SIG-M5 treated with dmso at 0.1 percent for 504 hours (cell line): ENCODE data around the gene FEM1C.
A peak's percentile ranks its signal among the peaks of the same experiment; 100 is the strongest.

Experiments
- DNase-seq: peaks from one replicate; lab custom pipeline; 2025; ENCODE audit not compliant: unreplicated experiment; lab: John Stamatoyannopoulos, UW

FEM1C gene, protein sequence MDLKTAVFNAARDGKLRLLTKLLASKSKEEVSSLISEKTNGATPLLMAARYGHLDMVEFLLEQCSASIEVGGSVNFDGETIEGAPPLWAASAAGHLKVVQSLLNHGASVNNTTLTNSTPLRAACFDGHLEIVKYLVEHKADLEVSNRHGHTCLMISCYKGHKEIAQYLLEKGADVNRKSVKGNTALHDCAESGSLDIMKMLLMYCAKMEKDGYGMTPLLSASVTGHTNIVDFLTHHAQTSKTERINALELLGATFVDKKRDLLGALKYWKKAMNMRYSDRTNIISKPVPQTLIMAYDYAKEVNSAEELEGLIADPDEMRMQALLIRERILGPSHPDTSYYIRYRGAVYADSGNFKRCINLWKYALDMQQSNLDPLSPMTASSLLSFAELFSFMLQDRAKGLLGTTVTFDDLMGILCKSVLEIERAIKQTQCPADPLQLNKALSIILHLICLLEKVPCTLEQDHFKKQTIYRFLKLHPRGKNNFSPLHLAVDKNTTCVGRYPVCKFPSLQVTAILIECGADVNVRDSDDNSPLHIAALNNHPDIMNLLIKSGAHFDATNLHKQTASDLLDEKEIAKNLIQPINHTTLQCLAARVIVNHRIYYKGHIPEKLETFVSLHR

DNA sequence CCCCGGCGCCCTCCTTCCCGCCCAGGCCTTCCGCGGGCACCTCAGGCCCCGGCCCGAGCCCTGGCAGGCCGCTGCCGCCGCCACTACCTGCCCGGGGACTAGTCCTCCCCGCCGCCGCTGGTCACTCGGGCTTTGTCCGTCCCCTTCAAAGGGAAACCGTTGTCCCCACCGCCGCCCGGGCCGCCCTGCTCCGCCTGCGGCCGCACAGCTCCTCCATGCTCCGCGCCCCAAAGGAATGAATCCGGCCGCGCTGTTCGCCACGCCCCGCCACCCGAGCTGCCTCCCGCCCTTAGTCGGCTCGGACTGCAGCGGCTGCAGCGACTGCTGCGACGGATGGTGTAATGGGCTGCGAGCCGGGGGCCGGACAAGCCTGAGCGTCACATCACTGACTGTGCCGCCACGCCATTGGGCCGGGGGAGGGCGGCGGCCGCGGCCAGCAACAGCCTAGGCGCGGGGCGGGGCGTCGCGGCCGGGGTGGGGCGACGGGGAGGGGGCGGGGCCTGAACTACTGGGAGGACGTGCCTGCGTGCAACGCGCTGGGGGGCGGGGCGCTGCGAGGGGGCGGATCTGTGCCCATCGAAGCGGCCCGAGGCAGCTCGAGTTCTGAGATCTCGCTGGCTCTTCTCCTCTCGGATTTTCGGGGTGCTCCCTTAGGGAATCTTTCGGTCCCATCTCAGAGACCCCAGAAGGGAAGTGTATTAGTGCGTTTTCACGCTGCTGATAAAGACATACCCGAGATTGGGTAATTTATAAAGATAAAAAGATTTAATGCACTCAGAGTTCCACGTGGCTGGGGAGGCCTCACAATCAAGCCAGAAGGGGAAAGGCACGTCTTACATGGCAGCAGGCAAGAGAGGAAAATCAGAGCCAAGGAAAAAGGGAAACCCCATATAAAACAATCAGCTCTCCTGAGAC, at the start of gene FEM1C:
FEM1C (minus strand) TSS at position 340 of the 915 bp plus-strand sequence. CDS start 1,282 bp downstream, outside the sequence.
- DNase-seq: peak; percentile 96

GRCh38 chr5:115589043-115589442, 44.5 kb upstream of the FEM1C start:
- no peak for DNase-seq

GRCh38 chr5:115588640-115589039, 44.1 kb upstream of the FEM1C start:
- DNase-seq: no peak

DNA sequence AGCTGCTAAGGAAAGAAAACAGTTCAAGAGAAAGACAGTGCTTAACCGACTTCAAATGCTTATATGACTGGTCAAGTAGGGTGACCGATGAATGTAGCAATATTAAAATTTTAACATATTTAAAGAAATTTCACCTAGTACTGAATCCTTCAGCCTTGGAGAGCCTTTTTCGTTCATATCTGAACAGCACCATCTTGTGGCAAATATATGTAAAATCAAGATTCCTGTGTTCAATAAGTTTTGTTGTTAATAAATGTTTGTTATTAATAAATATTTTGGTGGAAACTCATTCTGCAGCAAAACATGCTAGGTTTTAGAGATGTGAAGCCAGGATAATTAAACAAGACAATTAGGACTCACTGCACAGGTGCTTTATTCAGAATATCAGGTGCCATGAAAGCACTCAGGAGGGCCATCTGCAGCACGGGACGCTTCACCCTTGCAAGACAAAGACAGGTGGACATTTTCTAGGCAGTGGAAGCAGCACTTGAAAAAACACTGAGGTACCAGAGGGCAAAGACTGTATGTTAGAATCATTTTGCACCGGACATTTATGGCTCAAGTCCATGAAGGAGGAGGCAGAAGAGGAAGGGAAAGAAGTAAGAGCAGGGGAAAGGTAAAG, 42.1 kb upstream of the FEM1C start:
- peak; percentile 69 for DNase-seq

- DNase-seq: no peak
These were observed 40.7 kb upstream of the FEM1C start for GRCh38 chr5:115585265-115585664.

GRCh38 chr5:115584501-115584900, 39.9 kb upstream of the FEM1C start:
- no peak for DNase-seq

GRCh38 chr5:115583474-115583873, 38.9 kb upstream of the FEM1C start:
- DNase-seq: no peak

- DNase-seq: no peak
These were observed 36.4 kb upstream of the FEM1C start for GRCh38 chr5:115580941-115581340.

- no peak for DNase-seq
These were observed 35.2 kb upstream of the FEM1C start for GRCh38 chr5:115579747-115580173.

DNA sequence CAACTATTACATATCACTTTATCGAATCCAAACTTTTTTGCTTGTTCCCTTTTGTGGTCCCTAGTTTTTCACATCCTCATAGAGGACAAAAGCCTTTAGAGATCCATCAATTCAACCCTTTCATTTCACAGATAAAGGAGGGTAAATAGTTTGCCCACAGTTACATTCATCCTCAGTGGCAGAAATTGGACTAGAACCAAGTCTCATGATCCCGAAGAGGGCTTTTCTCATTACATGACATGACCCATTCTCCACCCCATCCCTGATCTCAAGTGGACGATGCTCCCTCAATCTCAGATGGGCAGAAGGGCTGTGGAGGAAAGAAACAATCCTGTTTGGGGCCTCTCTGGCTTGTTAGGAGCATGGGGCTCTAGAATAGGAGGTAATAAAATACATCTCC, 34.6 kb upstream of the FEM1C start:
- DNase-seq: no peak

DNA sequence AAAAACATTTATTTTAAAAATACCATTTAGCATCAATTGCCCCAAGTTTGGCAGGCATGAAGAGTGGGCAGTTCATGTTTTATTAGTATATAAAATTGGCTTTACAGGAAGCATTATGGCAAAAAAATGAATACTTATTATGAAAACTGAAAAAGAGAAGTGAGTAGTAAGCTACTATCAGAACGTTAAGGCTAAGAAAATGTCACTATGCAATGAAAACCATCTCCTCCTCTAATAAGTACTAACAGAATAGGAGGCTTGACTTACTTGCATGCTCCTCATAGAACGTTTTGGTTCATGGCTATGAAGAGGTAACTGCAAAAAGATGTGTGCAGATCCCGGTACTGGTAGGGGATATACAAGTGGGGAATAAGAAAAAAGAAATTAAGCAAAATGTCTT, 34.1 kb upstream of the FEM1C start:
- DNase-seq: peak; percentile 28

DNA sequence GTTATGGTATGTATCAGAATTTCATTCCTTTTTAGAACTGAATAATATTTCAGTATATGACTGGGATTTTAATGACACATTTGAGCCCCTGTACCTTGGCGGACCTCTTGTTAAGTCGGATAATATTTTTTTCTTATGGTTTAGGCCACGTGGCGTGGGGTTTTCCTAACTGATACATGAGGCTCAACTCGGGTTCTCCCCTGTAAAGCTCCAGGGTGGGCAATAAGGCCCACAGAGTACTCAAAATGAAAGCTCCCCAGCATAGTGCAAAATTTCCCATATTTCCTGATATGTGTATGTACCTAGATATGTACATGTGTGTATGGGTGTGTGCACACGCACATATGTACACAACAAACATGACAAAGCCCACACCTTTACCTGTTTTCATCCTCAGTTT, 33.2 kb upstream of the FEM1C start:
- no peak for DNase-seq

- no peak for DNase-seq
These were observed 32.8 kb upstream of the FEM1C start for GRCh38 chr5:115577329-115577728.

DNA sequence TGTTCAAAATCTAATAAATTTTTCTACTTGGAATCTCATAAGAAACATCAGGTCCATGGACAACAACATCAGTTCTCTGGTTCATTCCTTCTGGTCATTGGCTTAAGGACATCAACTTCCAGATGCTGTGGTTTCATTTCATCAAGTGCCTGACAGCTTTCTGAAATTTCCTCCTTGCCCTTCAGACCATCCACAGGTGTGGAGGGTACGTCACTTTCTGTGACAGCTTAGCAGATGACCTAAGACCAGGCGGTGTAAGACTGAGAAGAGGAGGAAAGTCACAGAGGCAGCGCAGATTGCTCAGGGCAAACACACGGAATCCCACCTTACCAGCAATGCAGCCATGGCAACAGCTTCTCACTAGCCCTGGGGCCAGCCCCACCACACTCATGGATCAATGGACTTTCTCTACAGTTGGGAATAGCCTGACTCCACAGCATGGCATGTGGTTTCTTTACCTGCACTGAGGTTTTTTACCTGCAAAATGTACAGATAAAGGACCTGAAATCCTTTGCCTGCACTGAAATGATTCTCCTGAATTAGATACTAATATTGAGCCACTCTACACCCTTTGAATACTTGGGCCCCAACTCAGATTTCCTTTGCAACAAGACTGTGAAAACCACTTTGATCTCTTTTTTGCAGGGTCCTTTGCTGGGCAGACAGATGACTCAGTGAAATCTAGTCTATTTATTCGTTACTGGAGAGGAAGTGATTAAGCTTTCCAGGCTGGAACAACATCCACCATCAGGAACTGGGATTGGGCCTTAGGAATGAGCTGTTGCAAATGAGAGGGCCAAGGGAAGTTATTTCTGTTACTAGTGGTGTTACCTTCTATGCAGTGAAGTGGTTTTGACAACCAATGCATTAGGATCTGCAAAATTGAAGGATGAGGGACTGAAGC, 30.8 kb upstream of the FEM1C start:
- DNase-seq: no peak

DNA sequence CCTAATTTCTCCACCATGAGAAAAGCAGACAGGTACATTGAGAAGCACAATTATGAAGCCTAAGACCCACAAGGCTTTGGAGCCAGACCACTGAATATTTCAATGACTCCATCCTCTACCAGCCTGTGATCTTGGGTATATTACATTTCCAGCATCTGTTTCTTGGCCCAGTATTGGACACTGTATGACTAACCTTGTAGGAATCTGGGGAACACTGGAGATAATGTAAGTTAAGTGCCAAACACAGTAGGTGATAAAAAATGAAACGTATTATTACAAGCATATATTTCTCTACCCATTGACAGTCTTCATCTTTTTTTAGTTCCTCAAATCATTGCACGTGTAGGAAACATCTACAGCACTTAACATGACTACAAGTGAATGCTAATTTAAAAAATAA, 28.6 kb upstream of the FEM1C start:
- DNase-seq: no peak

DNA sequence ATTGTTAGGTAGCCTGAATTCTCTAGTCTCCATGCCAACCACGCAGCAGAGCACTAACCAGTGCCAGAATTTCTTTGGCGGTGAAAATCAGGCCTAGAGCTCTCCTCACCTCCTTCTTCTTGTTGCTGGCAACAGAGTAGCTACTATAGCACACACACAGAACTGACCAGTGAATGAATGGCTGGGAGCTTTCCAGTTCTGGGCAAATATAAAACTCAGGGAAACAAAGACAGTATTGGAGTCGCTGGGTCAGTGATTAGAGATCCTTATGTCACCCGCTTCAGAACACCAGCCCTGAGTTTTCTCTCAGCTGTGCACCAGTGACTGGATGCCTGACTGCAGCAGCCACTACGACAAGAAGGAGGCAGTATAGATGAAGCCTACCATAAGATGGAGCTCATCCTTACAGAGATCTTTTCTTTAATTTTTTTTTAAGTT, 26.9 kb upstream of the FEM1C start:
- no peak for DNase-seq

DNA sequence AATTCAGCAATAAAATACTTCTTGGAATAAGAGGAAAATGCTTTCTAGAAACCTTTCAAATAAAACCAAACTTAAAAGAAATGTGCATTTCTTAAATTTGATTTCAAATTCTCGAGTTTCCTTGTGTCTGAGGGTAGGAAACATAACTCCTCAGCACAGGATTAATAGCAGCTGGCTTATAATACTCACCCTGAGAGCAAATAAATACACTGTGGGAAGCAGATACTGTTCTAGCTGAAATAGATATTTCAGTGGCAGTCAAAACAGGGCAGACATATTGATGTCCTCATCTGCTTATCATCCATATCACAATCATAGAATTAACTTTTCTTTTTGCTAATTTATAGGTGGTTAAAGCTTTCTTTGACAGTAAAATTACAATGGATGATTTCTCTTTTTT, 24.1 kb upstream of the FEM1C start:
- DNase-seq: no peak

DNA sequence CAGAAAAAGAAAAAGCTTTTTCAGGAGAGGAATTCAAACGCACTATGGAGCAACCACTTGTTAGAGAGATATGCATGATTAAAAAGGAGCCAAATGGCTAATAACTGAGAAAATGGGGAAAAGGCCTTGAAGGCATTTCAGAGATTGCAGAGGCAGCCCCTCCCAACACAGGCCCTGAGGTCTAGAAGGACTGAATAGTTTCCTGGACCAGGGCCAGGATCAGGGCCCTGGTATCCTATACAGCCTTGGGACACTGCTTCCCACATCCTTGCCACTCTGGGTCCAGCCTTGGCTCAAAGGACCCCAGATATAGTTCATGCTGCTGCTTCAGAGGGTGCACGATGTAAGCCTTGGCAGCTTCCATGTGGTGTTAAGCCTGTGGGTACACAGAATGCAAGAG, 20.7 kb upstream of the FEM1C start:
- DNase-seq: no peak

DNA sequence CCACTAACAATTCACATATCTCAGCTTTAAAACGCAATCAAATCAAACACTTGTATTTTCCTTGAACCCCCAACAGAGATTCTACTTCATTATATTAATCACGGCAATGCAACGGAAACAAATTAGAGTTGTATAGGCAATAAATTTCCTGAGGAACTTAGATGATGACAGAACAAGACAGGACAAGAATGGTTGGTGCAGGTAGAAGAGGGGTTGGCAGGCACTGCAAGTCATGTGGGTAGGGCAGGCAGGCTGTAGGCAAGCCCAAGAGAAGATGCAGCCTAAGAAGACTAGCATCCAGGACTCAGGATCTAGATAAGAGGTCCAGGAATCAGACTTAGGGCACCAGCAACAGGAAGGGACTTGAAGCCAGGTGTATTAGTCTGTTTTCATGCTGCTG, 16.6 kb upstream of the FEM1C start:
- no peak for DNase-seq

- no peak for DNase-seq
These were observed 14.9 kb upstream of the FEM1C start for GRCh38 chr5:115559524-115559923.
